ENCODE measurements around the gene FOXP1. TPM values are rescaled to one million over a fixed set of nuclear protein-coding genes. Genes with fewer than 3 reads are reported as not detected.
A peak's percentile ranks its signal among the peaks of the same experiment; 100 is the strongest.

The FOXP1 gene
- total RNA-seq, 2 donors from 2014 or later = 41.7 to 94.3 TPM

DNA sequence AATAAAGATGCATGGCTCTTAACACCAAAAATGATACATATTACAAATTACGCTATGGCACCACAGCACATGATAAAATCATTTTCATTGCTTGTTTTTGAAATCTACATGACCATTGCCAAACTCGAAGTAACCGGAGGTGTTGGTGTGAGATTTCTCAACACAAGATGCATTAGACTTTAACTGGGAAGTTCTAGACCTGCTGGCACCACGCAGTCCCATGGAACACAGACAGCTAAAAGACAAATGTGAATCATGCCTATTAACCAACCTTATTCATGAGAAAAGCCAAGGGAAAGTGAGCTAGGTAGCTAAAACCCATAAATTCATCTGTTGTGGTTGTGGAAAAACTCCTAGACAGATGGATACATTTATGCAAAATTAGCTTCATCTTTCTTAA lies 595.4 kb downstream of the FOXP1 start:
- Histone ChIP-seq H3K27ac (ENCODE audit: low read depth, low read length) (no peak overlapping the region), H3K4me1 (ENCODE audit: control insufficient read depth, insufficient read depth, low read length) (peaks cover 6% of the 10 kb centered on the region), H3K4me3 (ENCODE audit: low read length) (no peak overlapping the region), H3K9me3 (ENCODE audit: control insufficient read depth, low read length) (no peaks in the 10 kb centered on the region), H3K27me3 (ENCODE audit: control insufficient read depth, insufficient read depth, low read length, poor library complexity, severe bottlenecking) (no peaks in the 10 kb centered on the region), H3K36me3 (ENCODE audit: control insufficient read depth, insufficient read depth, low read length) (no peaks in the 10 kb centered on the region), H3K9ac (ENCODE audit: extremely low read depth, low read length, poor library complexity, severe bottlenecking) (no peak overlapping the region)
- peaks cover 42% of the 10 kb centered on the region for H3K36me3 Mint-ChIP-seq (ENCODE audit: low read depth)
- no peaks in the 10 kb centered on the region for H3K9me3 Mint-ChIP-seq
- H3K4me1 Mint-ChIP-seq = peaks cover 35% of the 10 kb centered on the region
- H3K27ac Mint-ChIP-seq = no peak overlapping the region
- WGBS, 2 experiments (ENCODE audit: insufficient coverage in 1 of 2, insufficient read length in 1 of 2) = 94 to 100% methylated on average over 2 to 4 of the region's 4 CpGs
- TF ChIP-seq CTCF (conservative IDR thresholded peaks at IDR 0.05) = no peak
- no peak overlapping the region for H3K4me3 Mint-ChIP-seq
- DNase-seq = no peak
- H3K27me3 Mint-ChIP-seq (ENCODE audit: insufficient read depth) = no peaks in the 10 kb centered on the region

GRCh38 chr3:70985572-70985971 lies 598.0 kb downstream of the FOXP1 start:
- no peaks in the 10 kb centered on the region for H3K9me3 Mint-ChIP-seq
- Histone ChIP-seq H3K36me3 (ENCODE audit: control insufficient read depth, insufficient read depth, low read length) (no peaks in the 10 kb centered on the region), H3K9me3 (ENCODE audit: control insufficient read depth, low read length) (no peaks in the 10 kb centered on the region), H3K4me1 (ENCODE audit: control insufficient read depth, insufficient read depth, low read length) (peaks cover 4% of the 10 kb centered on the region), H3K9ac (ENCODE audit: extremely low read depth, low read length, poor library complexity, severe bottlenecking) (no peak overlapping the region), H3K27me3 (ENCODE audit: control insufficient read depth, insufficient read depth, low read length, poor library complexity, severe bottlenecking) (no peaks in the 10 kb centered on the region), H3K27ac (ENCODE audit: low read depth, low read length) (peak overlapping the region; percentile 36), H3K4me3 (ENCODE audit: low read length) (no peak overlapping the region)
- peaks cover 38% of the 10 kb centered on the region for H3K36me3 Mint-ChIP-seq (ENCODE audit: low read depth)
- H3K27ac Mint-ChIP-seq = no peak overlapping the region
- H3K27me3 Mint-ChIP-seq (ENCODE audit: insufficient read depth) = no peaks in the 10 kb centered on the region
- WGBS, 2 experiments (ENCODE audit: insufficient coverage in 1 of 2, insufficient read length in 1 of 2) = 97 to 98% methylated on average over 4 of the region's 4 CpGs
- H3K4me3 Mint-ChIP-seq = no peak overlapping the region
- no peak for DNase-seq
- H3K4me1 Mint-ChIP-seq = peaks cover 43% of the 10 kb centered on the region
- TF ChIP-seq CTCF (conservative IDR thresholded peaks at IDR 0.05) = no peak

DNA sequence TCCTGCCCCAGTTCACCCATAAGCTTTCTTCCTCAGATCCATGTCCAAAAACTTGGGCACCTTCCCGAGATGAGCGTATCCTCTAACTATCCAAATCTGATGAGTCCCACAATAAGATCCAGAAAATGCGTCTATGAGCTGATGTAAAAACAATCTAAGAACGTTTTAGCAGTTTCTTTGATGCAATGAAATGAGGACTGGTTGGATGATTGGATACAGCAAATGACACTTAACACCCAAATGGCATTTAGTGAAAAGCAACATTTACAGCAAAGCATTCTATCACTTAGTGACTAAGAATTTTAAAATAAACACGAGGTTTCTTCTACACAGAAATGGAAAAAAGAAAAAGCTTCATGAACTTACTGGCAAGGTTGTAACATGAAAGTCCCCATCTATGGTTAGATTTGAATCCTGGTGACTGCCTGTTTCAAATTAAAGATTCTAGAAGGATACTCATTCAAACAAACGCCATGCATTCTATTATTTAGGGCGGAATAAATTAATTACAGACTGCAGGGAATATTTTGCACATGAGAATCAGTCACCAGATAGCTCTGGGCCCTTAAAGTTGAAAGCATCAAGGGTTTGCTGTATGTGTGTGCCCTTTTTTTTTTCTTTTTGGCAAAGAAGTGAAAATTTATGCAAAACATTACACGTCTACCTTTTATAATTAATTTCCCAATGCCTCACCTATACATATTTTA lies 598.6 kb downstream of the FOXP1 start:
- WGBS, 2 experiments (ENCODE audit: insufficient coverage in 1 of 2, insufficient read length in 1 of 2) = 93 to 95% methylated on average over 3 to 7 of the region's 8 CpGs
- H3K27ac ChIP-seq (ENCODE audit: low read depth, low read length) = no peak overlapping the region
- TF ChIP-seq CTCF (conservative IDR thresholded peaks at IDR 0.05) = no peak
- no peaks in the 10 kb centered on the region for H3K9me3 ChIP-seq (ENCODE audit: control insufficient read depth, low read length)
- DNase-seq = no peak
- Mint-ChIP-seq H3K27ac (no peak overlapping the region), H3K9me3 (no peaks in the 10 kb centered on the region), H3K4me3 (no peak overlapping the region), H3K36me3 (ENCODE audit: low read depth) (peaks cover 33% of the 10 kb centered on the region), H3K4me1 (peaks cover 40% of the 10 kb centered on the region), H3K27me3 (ENCODE audit: insufficient read depth) (no peaks in the 10 kb centered on the region)
- H3K4me3 ChIP-seq (ENCODE audit: low read length) = no peak overlapping the region
- H3K36me3 ChIP-seq (ENCODE audit: control insufficient read depth, insufficient read depth, low read length) = no peaks in the 10 kb centered on the region
- peaks cover 4% of the 10 kb centered on the region for H3K4me1 ChIP-seq (ENCODE audit: control insufficient read depth, insufficient read depth, low read length)
- H3K27me3 ChIP-seq (ENCODE audit: control insufficient read depth, insufficient read depth, low read length, poor library complexity, severe bottlenecking) = no peaks in the 10 kb centered on the region
- no peak overlapping the region for H3K9ac ChIP-seq (ENCODE audit: extremely low read depth, low read length, poor library complexity, severe bottlenecking)
